ENCODE data around the gene GRB10. TPM values are rescaled to one million over a fixed set of nuclear protein-coding genes. Genes with fewer than 3 reads are reported as not detected.

Gene GRB10
- total and polyA plus RNA-seq, 2 of the 8 experiments (the other 6 are each of a cell fraction or from before 2014, with no cell fraction given), result 35.7 to 97.0 TPM

- Histone ChIP-seq H3K4me2 (ENCODE audit: insufficient read depth in 1 of 2, low read depth in 2 of 2, low read length in 2 of 2) (no peak overlapping the region), H3K4me3 (ENCODE audit: extremely low read depth in 1 of 4, insufficient read depth in 2 of 4, low read depth in 3 of 4, low read length in 4 of 4) (no peak overlapping the region), H4K20me1 (replicated peaks in 1 of 2; ENCODE audit: control insufficient read depth in 1 of 2, insufficient read depth in 2 of 2, low read length in 2 of 2) (peaks cover 0 to 5% of the 10 kb centered on the region in 2 experiments), H3K9ac (replicated peaks in 1 of 4; ENCODE audit: extremely low read depth in 1 of 4, low read depth in 3 of 4, low read length in 3 of 4) (no peak overlapping the region), H2BK120ac (replicated peaks; ENCODE audit: low read depth, low read length) (no peak overlapping the region), H3K9me3 (ENCODE audit: insufficient read depth in 2 of 2, low read depth in 1 of 2, low read length in 1 of 2) (no peaks in the 10 kb centered on the region), H2BK15ac (ENCODE audit: low read length) (no peak overlapping the region), H3K4me1 (replicated peaks in 1 of 4; ENCODE audit: control insufficient read depth in 3 of 4, insufficient read depth in 4 of 4, low read length in 3 of 4) (no peaks in the 10 kb centered on the region), H2BK20ac (ENCODE audit: low read length) (no peak overlapping the region), H4K5ac (ENCODE audit: insufficient read length, low read depth, low read length) (no peak overlapping the region), H3K79me2 (ENCODE audit: control insufficient read depth in 1 of 2, insufficient read depth in 2 of 2, low read length in 2 of 2) (no peaks in the 10 kb centered on the region; a peak in 1 of 4 replicates), H3K23me2 (ENCODE audit: low read depth, low read length) (no peaks in the 10 kb centered on the region), H2AFZ (ENCODE audit: low read length) (no peak overlapping the region), H3K4ac (replicated peaks; ENCODE audit: insufficient read length, low read depth, low read length) (no peak overlapping the region), H4K91ac (replicated peaks; ENCODE audit: insufficient read length, low read length) (no peak overlapping the region), H4K8ac (ENCODE audit: extremely low read depth, insufficient read depth, low read length) (no peak overlapping the region), H2AK5ac (ENCODE audit: low read depth, low read length) (no peak overlapping the region), H3K27me3 (replicated peaks in 1 of 4; ENCODE audit: control insufficient read depth in 3 of 4, extremely low read depth in 1 of 4, insufficient read depth in 3 of 4, low read length in 3 of 4) (no peaks in the 10 kb centered on the region), H2BK5ac (ENCODE audit: low read depth, low read length) (no peak overlapping the region), H3K23ac (ENCODE audit: insufficient read length) (no peak overlapping the region), H3K79me1 (ENCODE audit: low read depth, low read length) (peaks cover 2% of the 10 kb centered on the region; the same call in 1 of the 2 replicates), H3K18ac (ENCODE audit: extremely low read depth, low read length) (no peak overlapping the region), H3K56ac (replicated peaks; ENCODE audit: insufficient read length, low read depth, low read length) (no peak overlapping the region), H3K27ac (ENCODE audit: low read depth, low read length) (no peak overlapping the region), H2BK12ac (ENCODE audit: low read depth, low read length) (no peak overlapping the region), H3K36me3 (ENCODE audit: control insufficient read depth in 2 of 4, insufficient read depth in 4 of 4, low read length in 3 of 4) (peaks cover 15 to 44% (median 34%) of the 10 kb centered on the region in 4 experiments), H3K14ac (ENCODE audit: insufficient read length) (no peak overlapping the region)
- 89% methylated on average over 6 of the region's 6 CpGs; no CpG with 5 or more reads in 1 of the 2 experiments for WGBS, 2 experiments (ENCODE audit: extremely low coverage in 1 of 2, insufficient coverage in 1 of 2, insufficient read length in 1 of 2, insufficient replicate concordance in 2 of 2, low coverage in 1 of 2, low lambda C conversion rate in 2 of 2, missing lambda C conversion rate in 1 of 2)
- no peak for FAIRE-seq
- ChIA-PET POLR2A (ENCODE audit: partially characterized antibody) (interaction anchor here (1.9 kb wide), 1 partner anchor 15 kb away, joined by 4 read pairs; no protein-coding TSS in a partner anchor), CTCF (ENCODE audit: partially characterized antibody) (interaction anchor here (0.8 to 2.0 kb wide), 4 partner anchors 10 to 144 kb away, joined by 3 to 5 read pairs (median 4); no protein-coding TSS in a partner anchor)
- DNase-seq (ENCODE audit: low read depth in 1 of 2, low spot score in 2 of 2), result no peak
- TF ChIP-seq CBX5 (IDR thresholded peaks at IDR 0.05; ENCODE audit: low read depth, low read length), result no peak
- no peak for TF ChIP-seq EP300 (IDR thresholded peaks at IDR 0.05; ENCODE audit: borderline replicate concordance in 1 of 2, low read depth in 2 of 2, low read length in 2 of 2)
- no peak for TF ChIP-seq NRF1 (IDR thresholded peaks at IDR 0.05; ENCODE audit: low read depth, low read length)
These were observed 172.0 kb downstream of the GRB10 start for GRCh38 chr7:50610521-50611277.

Data from H1 (cell line).